ENCODE results near the gene CYBB. TPM values are rescaled to one million over a fixed set of nuclear protein-coding genes. Genes with fewer than 3 reads are reported as not detected.

CYBB gene
- total and polyA plus RNA-seq, 9 donors: 3.5 to 37.2 (median 12.9) TPM

GRCh38 chrX:37776987-37777325 lies 2.9 kb upstream of the CYBB start:
- intact Hi-C loops (cut with DNase I): no loop called here
- TF ChIP-seq POLR2A (IDR thresholded peaks at IDR 0.05) (no peak), CTCF (IDR thresholded peaks at IDR 0.05) (no peak), EP300 (IDR thresholded peaks at IDR 0.05) (no peak)
- 45 to 61% (median 59%) methylated on average over 2 of the region's 2 CpGs for WGBS, 3 donors
- Histone ChIP-seq H3K27ac (no peak overlapping the region), H3K4me1 (ENCODE audit: insufficient read depth) (no peaks in the 10 kb centered on the region), H3K36me3 (no peaks in the 10 kb centered on the region), H3K4me3 (no peak overlapping the region), H3K9me3 (no peaks in the 10 kb centered on the region), H3K27me3 (no peaks in the 10 kb centered on the region)
- DNase-seq: no peak

- Histone ChIP-seq H3K27ac (no peak overlapping the region), H3K9me3 (no peaks in the 10 kb centered on the region), H3K4me3 (no peak overlapping the region), H3K36me3 (no peaks in the 10 kb centered on the region), H3K4me1 (ENCODE audit: insufficient read depth) (no peaks in the 10 kb centered on the region), H3K27me3 (no peaks in the 10 kb centered on the region)
- intact Hi-C loops (cut with DNase I): no loop called here
- TF ChIP-seq POLR2A (IDR thresholded peaks at IDR 0.05) (no peak), EP300 (IDR thresholded peaks at IDR 0.05) (no peak), CTCF (IDR thresholded peaks at IDR 0.05) (no peak)
- 83 to 86% (median 83%) methylated on average over 4 of the region's 4 CpGs for WGBS, 3 donors
- no peak for DNase-seq
Measured at GRCh38 chrX:37781081-37781480, 1.2 kb downstream of the CYBB start.

- no peak for TF ChIP-seq EP300 (IDR thresholded peaks at IDR 0.05)
- TF ChIP-seq POLR2A (IDR thresholded peaks at IDR 0.05): no peak
- TF ChIP-seq CTCF (IDR thresholded peaks at IDR 0.05): no peak
- H3K27ac ChIP-seq: no peak overlapping the region
- no peaks in the 10 kb centered on the region for H3K36me3 ChIP-seq
- H3K4me3 ChIP-seq: no peak overlapping the region
- intact Hi-C loops (cut with DNase I): no loop called here
- DNase-seq: no peak
- no peaks in the 10 kb centered on the region for H3K9me3 ChIP-seq
- H3K27me3 ChIP-seq: no peaks in the 10 kb centered on the region
- H3K4me1 ChIP-seq (ENCODE audit: insufficient read depth): no peaks in the 10 kb centered on the region
- 79 to 85% (median 82%) methylated on average over 3 of the region's 3 CpGs for WGBS, 3 donors
Measured at GRCh38 chrX:37781814-37782213, 2.0 kb downstream of the CYBB start.

GRCh38 chrX:37782359-37782758 lies 2.5 kb downstream of the CYBB start:
- H3K27ac ChIP-seq: no peak overlapping the region
- intact Hi-C loops (cut with DNase I): no loop called here
- no peak for TF ChIP-seq POLR2A (IDR thresholded peaks at IDR 0.05)
- no peak for TF ChIP-seq CTCF (IDR thresholded peaks at IDR 0.05)
- no peak for TF ChIP-seq EP300 (IDR thresholded peaks at IDR 0.05)
- H3K9me3 ChIP-seq: no peaks in the 10 kb centered on the region
- WGBS, 3 donors: 63 to 71% (median 65%) methylated on average over 1 of the region's 1 CpG
- H3K27me3 ChIP-seq: no peaks in the 10 kb centered on the region
- H3K4me3 ChIP-seq: no peak overlapping the region
- DNase-seq: no peak
- no peaks in the 10 kb centered on the region for H3K4me1 ChIP-seq (ENCODE audit: insufficient read depth)
- H3K36me3 ChIP-seq: no peaks in the 10 kb centered on the region

GRCh38 chrX:37783305-37783704 lies 3.4 kb downstream of the CYBB start:
- Histone ChIP-seq H3K4me3 (no peak overlapping the region), H3K36me3 (no peaks in the 10 kb centered on the region), H3K27ac (no peak overlapping the region), H3K9me3 (no peaks in the 10 kb centered on the region), H3K4me1 (ENCODE audit: insufficient read depth) (no peaks in the 10 kb centered on the region), H3K27me3 (no peaks in the 10 kb centered on the region)
- intact Hi-C loops (cut with DNase I): no loop called here
- DNase-seq: no peak
- 63 to 71% (median 71%) methylated on average over 4 of the region's 4 CpGs for WGBS, 3 donors
- no peak for TF ChIP-seq CTCF (IDR thresholded peaks at IDR 0.05)
- no peak for TF ChIP-seq POLR2A (IDR thresholded peaks at IDR 0.05)
- TF ChIP-seq EP300 (IDR thresholded peaks at IDR 0.05): no peak

Data from ovary (tissue), 9 donors.